K562 (cell line): ENCODE data around the gene TARBP1. TPM values are rescaled to one million over a fixed set of nuclear protein-coding genes. Genes with fewer than 3 reads are reported as not detected.

ENCODE experiments used
- EP400 ChIP-seq: fragments of 450-650 bp; IDR thresholded peaks from 2 replicates; pipeline ENCODE4 v1.6.1; 2017; ENCODE audit warnings: antibody characterized with exemption, mild to moderate bottlenecking, moderate library complexity
- ESRRA ChIP-seq: fragments of 450-650 bp; IDR thresholded peaks from 2 replicates; pipeline ENCODE4 v1.6.1; 2014; ENCODE audit warnings: low read depth, mild to moderate bottlenecking, moderate library complexity, borderline replicate concordance
- FOXP1 ChIP-seq: sonication (generic); formaldehyde crosslinking; IDR thresholded peaks from 2 replicates; pipeline ENCODE4 v1.8.0; 2022; ENCODE audit warnings: mild to moderate bottlenecking, missing genetic modification reagents
- IFI16 ChIP-seq: fragments of 250-450 bp; sonication (Bioruptor Pico); IDR thresholded peaks from 2 replicates; pipeline ENCODE4 v2.1.2; 2022; ENCODE audit warnings: mild to moderate bottlenecking, inconsistent platforms
- KAT2B ChIP-seq: IDR thresholded peaks from one replicate; pipeline ENCODE4 v1.6.1; 2012; ENCODE audit warnings: low read depth, mild to moderate bottlenecking, control low read depth, inconsistent platforms, low read length, moderate library complexity
- MEIS2 ChIP-seq: fragments of 450-650 bp; IDR thresholded peaks from 2 replicates; pipeline ENCODE4 v1.6.1; 2014; ENCODE audit warnings: mild to moderate bottlenecking; ENCODE audit not compliant: partially characterized antibody
- PCBP1 ChIP-seq: fragments of 200-400 bp; formaldehyde crosslinking; IDR thresholded peaks from 2 replicates; pipeline ENCODE4 v1.6.1; 2018; ENCODE audit warnings: mild to moderate bottlenecking, low read depth, low read length; ENCODE audit not compliant: poor library complexity, severe bottlenecking
- PTRF ChIP-seq: fragments of 450-650 bp; IDR thresholded peaks from 2 replicates; pipeline ENCODE4 v1.6.1; 2016; ENCODE audit warnings: mild to moderate bottlenecking, missing genetic modification characterization, missing compliant biosample characterization
- RBM25 ChIP-seq: fragments of 200-400 bp; formaldehyde crosslinking; IDR thresholded peaks from 2 replicates; pipeline ENCODE4 v1.6.1; 2018; ENCODE audit warnings: low read length, low read depth, moderate library complexity; ENCODE audit not compliant: severe bottlenecking
- TRIM24 ChIP-seq, 2 experiments: fragments of 450-650 bp; IDR thresholded peaks; 2 replicates each; pipeline ENCODE4 v1.6.1; 2016
- ZNF239 ChIP-seq: fragments of 250-450 bp; sonication (Bioruptor Pico); IDR thresholded peaks from 2 replicates; pipeline ENCODE4 v1.4.0; 2020; ENCODE audit warnings: mild to moderate bottlenecking
- ZNF518B ChIP-seq: fragments of 250-450 bp; sonication (Bioruptor Pico); IDR thresholded peaks from 2 replicates; pipeline ENCODE4 v1.5.0; 2021; ENCODE audit warnings: mild to moderate bottlenecking, moderate library complexity
- ZNF584 ChIP-seq: fragments of 200-800 bp; sonication (Bioruptor generic); IDR thresholded peaks from 2 replicates; pipeline ENCODE4 v1.6.1; 2016; ENCODE audit warnings: low read depth, mild to moderate bottlenecking, missing genetic modification characterization, missing compliant biosample characterization
- ZSCAN32 ChIP-seq: fragments of 450-650 bp; formaldehyde crosslinking; IDR thresholded peaks from 2 replicates; pipeline ENCODE4 v1.4.0; 2020; ENCODE audit warnings: mild to moderate bottlenecking, moderate library complexity
- polyA plus RNA-seq, 8 experiments: library from polyadenylated mRNA; depleted of rRNA in 4 of 8; stranded (reverse) in 5 of 8; unstranded in 3 of 8; fragments of >200 nt; fragmentation: Nextera tagmentation in 2 of 8; fragmentation: Illumina TruSeq in 1 of 8; extraction: Ambion mirVana in 2 of 8; extraction: Trizol in 1 of 8; gene quantifications; 2 replicates each; pipeline versions ENCODE4 v1.2.1 to v1.2.3, GENCODE V29; 2011 to 2014; ENCODE audit warnings: inconsistent platforms in 1 of 8, missing spikeins in 1 of 8
- total RNA-seq, 7 experiments: library from RNA; depleted of rRNA in 6 of 7; stranded (reverse); fragments of >200 nt in 6 of 7; fragmentation: Illumina TruSeq in 2 of 7; extraction: Trizol in 2 of 7; gene quantifications; 2 replicates each; pipeline versions ENCODE4 v1.2.1 to v1.2.3, GENCODE V29; 2011 to 2021; ENCODE audit warnings: low replicate concordance in 1 of 7
- TF ChIP-seq, protein P1 (sequence below): IDR thresholded peaks from 3 replicates; pipeline ENCODE4 v1.6.1; 2011; ENCODE audit warnings: borderline replicate concordance, mild to moderate bottlenecking; ENCODE audit not compliant: insufficient read length, insufficient read depth
- TF ChIP-seq, protein P2 (sequence below): sonication (generic); formaldehyde crosslinking; IDR thresholded peaks from 2 replicates; pipeline ENCODE4 v1.9.0; 2022; ENCODE audit warnings: mild to moderate bottlenecking, missing genetic modification reagents
- TF ChIP-seq, protein P3 (sequence below): sonication (generic); formaldehyde crosslinking; IDR thresholded peaks from 2 replicates; pipeline ENCODE4 v1.9.0; 2022; ENCODE audit warnings: mild to moderate bottlenecking, missing genetic modification reagents
- TF ChIP-seq, protein P4 (sequence below): sonication (generic); formaldehyde crosslinking; IDR thresholded peaks from 2 replicates; pipeline ENCODE4 v1.8.0; 2022; ENCODE audit warnings: mild to moderate bottlenecking, missing genetic modification reagents
- TF ChIP-seq, protein P5 (sequence below): fragments of 450-650 bp; IDR thresholded peaks from one replicate; pipeline ENCODE4 v1.6.1; 2018; ENCODE audit warnings: mild to moderate bottlenecking, moderate library complexity; ENCODE audit not compliant: partially characterized antibody

TARBP1 gene
- total and polyA plus RNA-seq, 9 of the 15 experiments (the other 6 are each of a cell fraction or from before 2014, with no cell fraction given), result 8.8 to 48.0 (median 22.9) TPM

GRCh38 chr1:234373064-234373958 is 105.7 kb downstream of the TARBP1 start, which contains the start of gene COA6 (continued):
- TF ChIP-seq ZNF518B (peak; percentile 75; the same call in 1 of the 2 replicates), ZNF584 (CRISPR knock-in tag) (peak; percentile 68; the same call in 1 of the 2 replicates), ZSCAN32 (CRISPR knock-in tag) (no peak), IFI16 (CRISPR knock-in tag) (no peak), ZNF239 (CRISPR knock-in tag) (no peak), MEIS2 (peak; percentile 89), TRIM24 (IDR thresholded peaks at IDR 0.05) (peak; percentile 67 to 98), PCBP1 (peak; percentile 83), FOXP1 (CRISPR knock-in tag) (0 out of 2 replicates have a peak, but pooled peaks have one; percentile 13), PTRF (tag) (no peak), KAT2B (no peak), ESRRA (peak; percentile 100), RBM25 (no peak), EP400 (peak; percentile 99)
- TF ChIP-seq, protein P1, sequence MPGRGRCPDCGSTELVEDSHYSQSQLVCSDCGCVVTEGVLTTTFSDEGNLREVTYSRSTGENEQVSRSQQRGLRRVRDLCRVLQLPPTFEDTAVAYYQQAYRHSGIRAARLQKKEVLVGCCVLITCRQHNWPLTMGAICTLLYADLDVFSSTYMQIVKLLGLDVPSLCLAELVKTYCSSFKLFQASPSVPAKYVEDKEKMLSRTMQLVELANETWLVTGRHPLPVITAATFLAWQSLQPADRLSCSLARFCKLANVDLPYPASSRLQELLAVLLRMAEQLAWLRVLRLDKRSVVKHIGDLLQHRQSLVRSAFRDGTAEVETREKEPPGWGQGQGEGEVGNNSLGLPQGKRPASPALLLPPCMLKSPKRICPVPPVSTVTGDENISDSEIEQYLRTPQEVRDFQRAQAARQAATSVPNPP, result no peak
- TF ChIP-seq, protein P2, sequence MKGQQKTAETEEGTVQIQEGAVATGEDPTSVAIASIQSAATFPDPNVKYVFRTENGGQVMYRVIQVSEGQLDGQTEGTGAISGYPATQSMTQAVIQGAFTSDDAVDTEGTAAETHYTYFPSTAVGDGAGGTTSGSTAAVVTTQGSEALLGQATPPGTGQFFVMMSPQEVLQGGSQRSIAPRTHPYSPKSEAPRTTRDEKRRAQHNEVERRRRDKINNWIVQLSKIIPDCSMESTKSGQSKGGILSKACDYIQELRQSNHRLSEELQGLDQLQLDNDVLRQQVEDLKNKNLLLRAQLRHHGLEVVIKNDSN, result no peak; the same call in 1 of the 2 replicates
- TF ChIP-seq, protein P3, sequence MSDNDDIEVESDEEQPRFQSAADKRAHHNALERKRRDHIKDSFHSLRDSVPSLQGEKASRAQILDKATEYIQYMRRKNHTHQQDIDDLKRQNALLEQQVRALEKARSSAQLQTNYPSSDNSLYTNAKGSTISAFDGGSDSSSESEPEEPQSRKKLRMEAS (CRISPR knock-in tag), result peak; percentile 95
- TF ChIP-seq, protein P4, sequence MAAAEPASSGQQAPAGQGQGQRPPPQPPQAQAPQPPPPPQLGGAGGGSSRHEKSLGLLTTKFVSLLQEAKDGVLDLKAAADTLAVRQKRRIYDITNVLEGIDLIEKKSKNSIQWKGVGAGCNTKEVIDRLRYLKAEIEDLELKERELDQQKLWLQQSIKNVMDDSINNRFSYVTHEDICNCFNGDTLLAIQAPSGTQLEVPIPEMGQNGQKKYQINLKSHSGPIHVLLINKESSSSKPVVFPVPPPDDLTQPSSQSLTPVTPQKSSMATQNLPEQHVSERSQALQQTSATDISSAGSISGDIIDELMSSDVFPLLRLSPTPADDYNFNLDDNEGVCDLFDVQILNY (CRISPR knock-in tag), result peak; percentile 96; the same call in 1 of the 2 replicates
- TF ChIP-seq, protein P5, sequence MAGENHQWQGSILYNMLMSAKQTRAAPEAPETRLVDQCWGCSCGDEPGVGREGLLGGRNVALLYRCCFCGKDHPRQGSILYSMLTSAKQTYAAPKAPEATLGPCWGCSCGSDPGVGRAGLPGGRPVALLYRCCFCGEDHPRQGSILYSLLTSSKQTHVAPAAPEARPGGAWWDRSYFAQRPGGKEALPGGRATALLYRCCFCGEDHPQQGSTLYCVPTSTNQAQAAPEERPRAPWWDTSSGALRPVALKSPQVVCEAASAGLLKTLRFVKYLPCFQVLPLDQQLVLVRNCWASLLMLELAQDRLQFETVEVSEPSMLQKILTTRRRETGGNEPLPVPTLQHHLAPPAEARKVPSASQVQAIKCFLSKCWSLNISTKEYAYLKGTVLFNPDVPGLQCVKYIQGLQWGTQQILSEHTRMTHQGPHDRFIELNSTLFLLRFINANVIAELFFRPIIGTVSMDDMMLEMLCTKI, result no peak
